ENCODE measurements around the gene FN1.

The FN1 gene

GRCh38 chr2:215423234-215423633 is 12.6 kb downstream of the FN1 start:
- no peak overlapping the region for H3K27ac ChIP-seq
- H3K27me3 ChIP-seq (ENCODE audit: insufficient read depth, low read depth): no peaks in the 10 kb centered on the region
- H3K36me3 ChIP-seq (ENCODE audit: insufficient read depth): no peaks in the 10 kb centered on the region
- H3K9ac ChIP-seq: no peak overlapping the region
- no peak overlapping the region for H3K4me2 ChIP-seq
- no peak overlapping the region for H2AFZ ChIP-seq (ENCODE audit: low read depth)
- no peaks in the 10 kb centered on the region for H4K20me1 ChIP-seq (ENCODE audit: insufficient read depth)
- H3K4me3 ChIP-seq (IDR thresholded peaks at IDR 0.05; ENCODE audit: insufficient read depth, low read depth, low read length): no peak overlapping the region
- TF ChIP-seq CTCF (conservative IDR thresholded peaks at IDR 0.05; ENCODE audit: low read depth, low read length): no peak
- H3K4me1 ChIP-seq (ENCODE audit: low read depth, poor library complexity, severe bottlenecking): no peaks in the 10 kb centered on the region
- no peaks in the 10 kb centered on the region for H3K79me2 ChIP-seq (ENCODE audit: insufficient read depth, low read depth)

- Histone ChIP-seq H3K27ac (no peak overlapping the region), H3K36me3 (ENCODE audit: insufficient read depth) (no peaks in the 10 kb centered on the region), H3K4me2 (no peak overlapping the region), H3K4me3 (IDR thresholded peaks at IDR 0.05; ENCODE audit: insufficient read depth, low read depth, low read length) (no peak overlapping the region), H3K4me1 (ENCODE audit: low read depth, poor library complexity, severe bottlenecking) (no peaks in the 10 kb centered on the region), H2AFZ (ENCODE audit: low read depth) (no peak overlapping the region), H3K9ac (no peak overlapping the region), H3K79me2 (ENCODE audit: insufficient read depth, low read depth) (no peaks in the 10 kb centered on the region), H4K20me1 (ENCODE audit: insufficient read depth) (no peaks in the 10 kb centered on the region), H3K27me3 (ENCODE audit: insufficient read depth, low read depth) (no peaks in the 10 kb centered on the region)
- TF ChIP-seq CTCF (conservative IDR thresholded peaks at IDR 0.05; ENCODE audit: low read depth, low read length): no peak
Observed at GRCh38 chr2:215422676-215423075, 13.2 kb downstream of the FN1 start.

GRCh38 chr2:215421859-215422461 is 13.9 kb downstream of the FN1 start:
- Histone ChIP-seq H3K4me3 (IDR thresholded peaks at IDR 0.05; ENCODE audit: insufficient read depth, low read depth, low read length) (no peak overlapping the region), H3K4me2 (no peak overlapping the region), H3K27ac (no peak overlapping the region), H2AFZ (ENCODE audit: low read depth) (no peak overlapping the region), H3K4me1 (ENCODE audit: low read depth, poor library complexity, severe bottlenecking) (no peaks in the 10 kb centered on the region), H3K79me2 (ENCODE audit: insufficient read depth, low read depth) (no peaks in the 10 kb centered on the region), H3K9ac (no peak overlapping the region), H4K20me1 (ENCODE audit: insufficient read depth) (no peaks in the 10 kb centered on the region), H3K27me3 (ENCODE audit: insufficient read depth, low read depth) (no peaks in the 10 kb centered on the region), H3K36me3 (ENCODE audit: insufficient read depth) (no peaks in the 10 kb centered on the region)
- TF ChIP-seq CTCF (conservative IDR thresholded peaks at IDR 0.05; ENCODE audit: low read depth, low read length): no peak

- no peaks in the 10 kb centered on the region for H3K79me2 ChIP-seq (ENCODE audit: insufficient read depth, low read depth)
- no peaks in the 10 kb centered on the region for H3K36me3 ChIP-seq (ENCODE audit: insufficient read depth)
- H3K4me2 ChIP-seq: no peak overlapping the region
- H3K9ac ChIP-seq: no peak overlapping the region
- no peak overlapping the region for H3K27ac ChIP-seq
- no peak for TF ChIP-seq CTCF (conservative IDR thresholded peaks at IDR 0.05; ENCODE audit: low read depth, low read length)
- H2AFZ ChIP-seq (ENCODE audit: low read depth): no peak overlapping the region
- no peaks in the 10 kb centered on the region for H4K20me1 ChIP-seq (ENCODE audit: insufficient read depth)
- no peak overlapping the region for H3K4me3 ChIP-seq (IDR thresholded peaks at IDR 0.05; ENCODE audit: insufficient read depth, low read depth, low read length)
- H3K4me1 ChIP-seq (ENCODE audit: low read depth, poor library complexity, severe bottlenecking): no peaks in the 10 kb centered on the region
- H3K27me3 ChIP-seq (ENCODE audit: insufficient read depth, low read depth): no peaks in the 10 kb centered on the region
Observed at GRCh38 chr2:215420471-215420935, 15.4 kb downstream of the FN1 start.
